DMS153 (cell line): Measurements from ENCODE around the gene HSD11B2.
A peak's percentile ranks its signal among the peaks of the same experiment; 100 is the strongest.

ENCODE experiments used
- DNase-seq: peaks from one replicate; lab custom pipeline; 2025; lab: John Stamatoyannopoulos, UW

Gene HSD11B2

GRCh38 chr16:67435758-67436164, 4.8 kb downstream of the HSD11B2 start:
- DNase-seq = no peak

- no peak for DNase-seq
Measured at GRCh38 chr16:67436640-67437193, 5.8 kb downstream of the HSD11B2 start.

DNA sequence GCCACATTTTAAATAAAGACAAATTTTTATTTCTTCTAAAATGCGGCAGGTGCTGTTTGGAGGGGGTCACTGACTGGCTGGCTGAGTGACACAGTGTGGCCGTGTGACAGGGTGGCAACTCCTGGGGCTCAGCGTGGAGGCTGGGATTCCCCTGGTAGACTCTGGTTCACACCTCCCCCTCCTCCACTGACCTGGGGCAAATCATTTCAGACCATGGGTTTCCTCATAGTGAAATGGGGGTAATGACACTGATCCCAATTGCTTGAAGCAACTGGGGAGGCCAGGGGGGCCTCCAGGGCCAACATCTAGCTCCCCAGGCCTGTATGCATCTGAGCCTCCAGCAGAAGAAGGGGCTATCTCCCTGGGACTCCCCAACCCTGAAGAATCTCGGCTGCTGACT, 6.6 kb downstream of the HSD11B2 start:
- no peak for DNase-seq

DNA sequence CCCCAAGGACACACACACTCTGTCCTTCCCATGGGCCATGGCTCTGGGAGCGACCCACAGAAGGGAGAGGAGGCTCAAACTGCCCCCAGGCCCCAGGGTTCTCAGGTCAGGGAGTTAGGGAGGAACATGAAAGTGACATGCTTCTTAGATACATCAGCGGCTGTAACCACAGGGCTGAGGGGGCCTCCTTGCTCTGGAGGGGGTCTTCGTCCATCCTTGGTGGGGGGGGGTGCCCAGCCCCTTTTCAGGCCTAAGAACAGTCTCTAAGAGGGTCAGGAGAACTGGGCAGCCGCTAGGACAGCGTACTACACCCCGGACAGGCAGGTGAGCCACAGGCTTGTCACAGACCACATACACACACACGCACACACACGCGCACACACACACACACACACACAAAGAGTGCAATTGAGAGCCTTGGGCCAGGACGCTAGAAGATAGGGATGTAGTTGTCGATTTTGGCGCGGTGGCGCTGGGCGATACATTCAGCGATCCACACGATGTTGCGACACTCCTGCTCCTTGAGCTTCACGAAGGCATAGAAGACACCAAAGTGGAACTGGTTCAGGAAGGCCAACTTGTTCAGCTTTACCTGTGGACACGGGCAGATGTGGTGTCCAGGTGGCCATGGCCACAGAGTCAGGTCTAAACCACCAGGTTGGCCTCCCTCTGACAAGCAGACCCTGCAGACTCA, 7.3 kb downstream of the HSD11B2 start:
- no peak for DNase-seq

DNA sequence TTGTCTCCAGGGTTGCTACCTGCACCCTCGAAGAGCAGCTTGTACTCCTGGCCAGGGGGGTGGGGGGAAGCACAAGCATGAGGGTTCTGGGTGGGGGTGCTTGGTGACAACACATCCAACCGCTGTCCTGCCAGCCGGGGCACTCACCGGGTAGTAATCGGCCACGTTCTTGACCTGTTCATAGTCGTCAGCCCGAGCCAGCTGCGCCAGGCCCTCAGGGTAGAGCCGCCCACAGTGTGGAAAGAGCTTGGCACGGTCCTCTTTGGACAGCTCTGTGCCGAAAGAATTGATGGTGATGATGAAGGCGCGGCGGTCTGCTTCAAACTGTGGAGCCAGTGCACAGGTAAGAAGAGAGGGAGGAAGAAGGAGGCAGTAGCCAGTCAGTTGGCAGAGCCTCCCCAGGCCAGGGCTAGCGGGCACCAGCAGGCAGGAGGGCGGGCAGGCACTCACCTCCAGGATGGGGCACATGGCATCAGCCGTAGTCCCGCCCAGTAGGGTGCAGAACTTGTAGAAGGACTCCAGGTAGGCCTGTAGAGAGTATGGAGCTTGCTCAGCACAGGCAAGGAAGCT, 8.0 kb downstream of the HSD11B2 start:
- no peak for DNase-seq

- peak; percentile 88 for DNase-seq
Measured at GRCh38 chr16:67441271-67441753, 10.4 kb downstream of the HSD11B2 start.

DNA sequence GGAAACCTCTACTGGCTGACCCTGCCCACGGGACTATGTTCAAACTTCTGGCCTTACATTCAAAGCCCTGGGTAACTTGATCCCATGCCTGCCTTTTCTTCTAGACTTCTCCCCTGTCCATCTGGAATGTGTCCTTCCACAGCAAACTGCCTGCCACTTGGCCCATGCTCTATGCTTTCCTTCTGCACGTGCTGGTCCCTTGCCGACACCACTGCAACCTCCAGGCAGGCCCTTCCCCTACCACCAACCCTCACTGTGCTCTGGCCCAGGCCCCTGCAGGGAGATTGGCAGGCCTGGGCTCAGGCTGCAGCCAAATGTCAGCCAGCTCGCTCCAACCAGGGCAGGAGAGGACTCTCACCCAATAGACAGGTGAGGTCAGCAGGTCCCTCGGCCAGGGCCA, 11.0 kb downstream of the HSD11B2 start:
- no peak for DNase-seq

DNA sequence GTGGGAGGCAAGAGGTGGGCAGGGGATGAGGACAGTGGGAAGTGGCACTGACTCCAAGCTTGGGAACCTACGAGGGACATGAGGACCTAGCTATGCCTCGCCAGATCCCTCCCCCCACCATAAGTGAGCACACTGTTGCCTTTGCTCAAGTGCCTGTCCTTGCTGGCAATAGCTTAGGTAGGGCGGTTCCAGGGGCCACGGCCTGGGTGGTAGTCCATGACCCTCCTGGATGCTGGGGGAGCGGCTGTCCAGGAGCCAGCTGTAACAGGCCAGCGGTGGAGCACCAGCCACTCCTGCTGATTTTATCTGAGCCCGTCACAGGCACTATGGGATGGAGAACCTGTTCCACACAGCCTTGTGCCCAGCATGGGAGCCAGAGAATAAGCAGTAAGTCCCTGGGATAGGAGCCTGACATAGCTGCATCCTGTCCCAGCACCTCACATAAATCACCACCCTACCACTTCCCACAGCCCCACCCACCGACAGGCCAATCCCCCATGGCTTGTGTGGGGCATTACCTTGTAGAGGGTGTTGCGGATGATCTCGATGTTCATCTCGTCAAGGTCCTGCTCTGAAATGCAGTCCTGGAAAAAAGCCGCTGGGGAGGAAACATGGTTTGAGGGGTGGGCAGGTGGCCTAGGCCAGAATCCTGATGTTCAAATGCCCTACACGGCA, 11.8 kb downstream of the HSD11B2 start:
- no peak for DNase-seq

GRCh38 chr16:67443265-67443664, 12.3 kb downstream of the HSD11B2 start:
- DNase-seq = no peak

DNA sequence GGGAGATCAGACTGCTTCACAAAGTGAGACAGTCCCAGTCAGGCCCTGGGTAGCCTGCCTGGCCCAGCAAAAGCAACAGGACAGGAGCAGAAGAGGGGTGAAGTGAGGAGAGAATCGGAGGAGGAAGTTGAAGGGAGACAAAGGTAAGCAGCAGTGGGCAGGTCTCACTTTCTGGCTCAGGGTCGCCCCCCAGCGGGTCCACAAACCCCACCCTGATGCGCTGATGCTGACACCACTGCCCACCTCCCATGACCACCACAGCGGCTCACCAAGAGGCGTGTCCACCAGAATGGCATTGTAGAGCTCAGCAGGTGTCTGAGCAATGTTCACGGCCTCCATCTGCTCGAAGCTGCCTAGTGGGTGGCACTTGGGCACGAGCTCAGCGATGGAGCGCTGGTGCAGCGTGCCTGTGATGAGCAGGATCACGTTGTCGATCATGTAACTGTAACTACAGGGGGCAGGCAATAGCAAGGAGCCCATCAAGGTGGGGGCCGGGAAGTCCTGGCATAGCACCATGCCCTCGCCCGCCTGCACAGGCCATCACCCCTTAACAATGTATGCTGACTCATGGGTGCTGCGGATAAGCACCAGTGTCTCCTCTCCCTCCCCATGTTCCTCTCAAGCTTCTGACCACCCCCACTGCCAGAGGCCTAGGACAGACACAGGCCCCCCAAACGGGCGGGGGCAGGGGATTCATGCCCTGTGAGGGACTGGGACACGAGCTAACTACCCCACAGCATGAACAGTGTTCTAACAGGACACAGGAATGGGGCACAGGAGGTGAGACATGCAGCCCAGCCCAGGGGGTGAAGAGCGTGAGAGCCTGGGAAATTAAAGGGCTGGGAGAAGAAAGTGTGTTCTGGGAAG, 13.6 kb downstream of the HSD11B2 start:
- DNase-seq = no peak

GRCh38 chr16:67445126-67445426, 14.2 kb downstream of the HSD11B2 start:
- DNase-seq = no peak

DNA sequence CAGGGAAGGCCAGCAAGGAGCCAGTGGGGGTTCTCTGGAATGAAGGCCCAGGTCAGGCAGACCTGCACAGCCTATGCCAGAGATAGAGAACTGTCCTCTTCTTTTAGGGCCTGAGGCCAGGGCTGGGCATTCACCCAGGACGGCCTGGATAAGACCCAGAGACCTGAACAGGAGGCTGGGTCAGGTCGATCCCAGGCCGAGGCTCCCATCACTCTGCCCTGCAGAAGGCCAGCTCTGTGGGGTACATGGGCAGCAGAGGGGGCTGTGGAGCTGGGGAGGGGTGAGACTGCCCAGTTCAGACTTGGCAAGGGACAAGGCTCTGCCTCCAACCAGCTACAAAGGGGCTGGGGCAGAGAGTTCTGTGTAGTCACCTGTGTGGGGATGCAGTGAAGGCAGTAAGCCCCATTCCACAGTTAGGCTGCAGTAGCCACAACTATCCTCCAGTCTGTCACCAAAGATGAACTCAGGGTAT, 14.6 kb downstream of the HSD11B2 start:
- DNase-seq = no peak

DNA sequence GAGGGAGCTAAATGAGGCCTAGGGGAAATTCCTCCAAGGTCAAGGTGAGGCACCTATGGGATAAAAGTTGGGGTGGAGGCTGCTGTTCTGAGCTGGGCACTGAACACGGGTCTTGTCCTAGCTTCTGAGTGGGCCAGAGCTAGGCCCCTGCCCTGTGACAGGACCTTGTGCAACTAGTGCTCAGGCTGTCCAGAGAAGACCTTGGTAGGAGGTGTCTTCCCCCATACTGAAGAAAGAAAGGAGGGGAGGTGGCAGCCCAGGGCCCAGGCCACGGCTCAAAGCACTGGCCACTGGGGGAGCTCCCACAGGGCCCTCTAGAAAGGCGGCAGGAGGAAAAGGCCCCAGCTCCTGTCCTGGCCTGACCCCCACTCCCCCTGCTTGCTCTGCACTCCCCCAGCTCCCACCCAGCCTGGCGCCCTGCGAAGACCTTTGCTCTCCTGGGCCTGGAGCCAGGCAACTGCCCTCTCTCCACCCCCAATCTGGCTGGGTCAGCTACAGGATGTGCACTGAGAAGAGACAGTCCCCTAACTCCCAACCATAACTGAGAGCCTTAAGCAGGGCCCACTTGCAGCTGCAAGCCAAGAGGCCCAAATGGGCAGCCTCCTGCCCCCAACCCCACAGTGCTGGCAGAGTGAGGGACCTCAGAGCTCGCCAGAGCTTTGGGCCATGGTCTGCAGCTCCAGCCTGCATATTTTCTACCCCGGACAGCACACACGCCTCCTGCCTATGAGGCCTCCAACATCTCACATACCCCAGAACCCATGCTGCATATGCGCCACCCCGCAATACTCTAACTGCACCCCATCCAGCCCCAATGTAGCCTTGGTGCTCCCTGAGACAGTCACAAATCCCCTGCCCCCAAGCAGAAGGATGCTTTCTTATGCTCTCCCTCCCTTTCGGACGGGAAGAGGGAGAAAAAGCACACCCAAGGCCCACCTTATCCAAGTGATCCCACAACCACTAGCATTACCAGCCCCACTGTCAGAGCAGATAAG, 15.3 kb downstream of the HSD11B2 start:
- no peak for DNase-seq

- no peak for DNase-seq
Measured at GRCh38 chr16:67446968-67447507, 16.1 kb downstream of the HSD11B2 start.

- DNase-seq = no peak
Measured at GRCh38 chr16:67447508-67448076, 16.7 kb downstream of the HSD11B2 start.

DNA sequence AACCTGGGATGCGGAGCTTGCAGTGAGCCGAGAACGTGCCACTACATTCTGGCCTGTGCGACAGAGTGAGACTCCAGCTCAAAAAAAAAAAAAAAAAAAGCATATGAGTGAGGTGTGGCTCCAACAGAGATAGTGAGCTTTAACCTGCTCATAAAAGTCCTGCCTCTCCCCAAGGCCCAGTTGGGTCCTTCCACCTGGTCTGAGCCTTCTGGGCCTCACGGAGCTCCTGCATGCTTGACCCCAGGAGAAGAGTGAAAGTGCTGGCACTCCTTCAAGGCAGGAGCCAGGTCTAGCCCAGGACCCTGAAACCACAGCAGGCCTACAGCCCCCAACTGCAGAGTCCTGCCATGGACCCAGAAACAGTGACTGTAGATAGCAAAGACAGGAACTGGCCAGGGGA, 17.7 kb downstream of the HSD11B2 start:
- DNase-seq = no peak

GRCh38 chr16:67449336-67449735, 18.4 kb downstream of the HSD11B2 start:
- no peak for DNase-seq

DNA sequence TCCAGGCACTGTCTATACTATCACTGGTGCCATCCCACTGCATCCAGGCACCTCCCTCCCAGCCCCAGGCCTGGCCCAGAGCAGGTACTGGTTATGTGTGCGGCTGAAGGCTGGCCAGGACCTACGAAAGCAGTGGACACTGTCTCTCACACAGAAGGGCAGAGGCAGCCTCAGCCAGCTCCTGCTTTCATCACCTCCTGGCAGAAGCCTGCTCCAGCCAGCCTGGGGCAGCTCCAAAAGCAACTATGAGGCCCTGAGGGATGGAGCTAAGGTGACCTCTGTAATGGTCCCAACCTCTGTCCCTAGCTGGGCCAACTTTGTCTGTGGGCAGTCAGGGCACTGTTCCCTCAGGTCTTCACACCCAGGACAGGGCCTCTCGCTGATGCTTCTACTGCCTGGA, 18.8 kb downstream of the HSD11B2 start:
- DNase-seq = no peak

DNA sequence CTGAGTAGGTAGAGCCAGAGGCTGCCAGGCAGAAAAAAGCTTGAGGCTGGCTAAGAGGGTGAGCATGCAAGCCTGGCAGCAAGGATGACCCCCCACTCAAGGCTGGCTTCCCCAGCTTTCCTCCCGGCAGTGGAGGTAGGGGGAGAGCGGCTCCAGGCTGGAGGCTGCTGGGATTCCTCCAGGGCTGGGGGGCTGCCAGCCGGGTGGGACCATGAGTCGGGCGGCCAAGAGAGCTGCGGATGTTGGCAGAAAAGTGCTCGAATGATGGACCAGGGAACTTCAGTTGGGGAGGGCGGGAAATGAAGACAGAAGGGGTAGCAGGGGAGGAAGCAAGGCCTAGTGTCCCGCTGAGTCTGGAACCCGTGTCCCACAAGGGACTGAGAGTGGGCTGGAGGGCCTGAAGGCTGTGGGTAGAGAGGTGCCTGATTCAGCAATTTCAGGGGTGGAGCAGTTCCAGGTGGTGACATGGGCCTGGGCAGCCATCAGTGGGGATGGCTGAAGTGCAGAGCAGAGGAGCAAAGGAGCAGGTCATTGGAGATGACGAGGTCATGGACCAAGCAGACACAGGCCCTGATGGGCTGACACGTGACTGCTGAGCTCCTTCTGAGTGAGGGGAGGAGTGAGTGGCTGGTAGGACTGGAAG, 20.3 kb downstream of the HSD11B2 start:
- no peak for DNase-seq
